HG03378 (cell line): ENCODE measurements around the gene PAQR8.

Source experiments
- ATAC-seq: cut with Tn5 transposase; IDR thresholded peaks from one replicate; pipeline ENCODE4 v1.9.1; 2021; ENCODE audit warnings: mild to moderate bottlenecking, moderate library complexity; ENCODE audit not compliant: unreplicated experiment

The PAQR8 gene, protein sequence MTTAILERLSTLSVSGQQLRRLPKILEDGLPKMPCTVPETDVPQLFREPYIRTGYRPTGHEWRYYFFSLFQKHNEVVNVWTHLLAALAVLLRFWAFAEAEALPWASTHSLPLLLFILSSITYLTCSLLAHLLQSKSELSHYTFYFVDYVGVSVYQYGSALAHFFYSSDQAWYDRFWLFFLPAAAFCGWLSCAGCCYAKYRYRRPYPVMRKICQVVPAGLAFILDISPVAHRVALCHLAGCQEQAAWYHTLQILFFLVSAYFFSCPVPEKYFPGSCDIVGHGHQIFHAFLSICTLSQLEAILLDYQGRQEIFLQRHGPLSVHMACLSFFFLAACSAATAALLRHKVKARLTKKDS

DNA sequence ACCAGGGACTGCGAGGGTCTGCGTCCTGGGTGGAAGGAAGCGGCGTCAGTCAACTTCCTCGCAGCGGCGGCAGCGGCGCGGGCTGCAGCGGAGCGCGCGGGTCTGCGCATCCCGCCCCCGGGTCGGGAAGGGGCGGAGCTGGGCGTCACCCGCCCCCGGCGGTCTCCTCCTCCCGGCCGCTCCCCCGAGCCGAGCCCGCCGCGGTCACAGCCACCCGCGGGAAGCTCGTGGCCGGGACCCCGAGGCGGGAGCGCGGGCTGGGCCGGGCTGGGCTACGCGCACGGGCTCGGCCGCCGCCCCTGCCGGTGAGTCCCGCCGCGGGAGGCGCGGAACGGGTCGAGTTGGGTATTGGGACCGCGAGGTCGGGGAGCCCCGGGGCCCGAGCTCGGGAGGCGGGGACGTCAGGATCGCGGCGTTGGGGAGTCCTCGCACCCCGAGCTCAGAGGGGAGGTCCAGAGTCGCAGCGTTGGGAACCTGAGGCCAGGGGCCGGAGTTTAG is at the start of gene PAQR8:
Gene PAQR8 (plus strand): TSS at position 207 of the 498 bp plus-strand sequence. CDS start 41,063 bp downstream, outside the sequence.
- peak; percentile 49 for ATAC-seq

DNA sequence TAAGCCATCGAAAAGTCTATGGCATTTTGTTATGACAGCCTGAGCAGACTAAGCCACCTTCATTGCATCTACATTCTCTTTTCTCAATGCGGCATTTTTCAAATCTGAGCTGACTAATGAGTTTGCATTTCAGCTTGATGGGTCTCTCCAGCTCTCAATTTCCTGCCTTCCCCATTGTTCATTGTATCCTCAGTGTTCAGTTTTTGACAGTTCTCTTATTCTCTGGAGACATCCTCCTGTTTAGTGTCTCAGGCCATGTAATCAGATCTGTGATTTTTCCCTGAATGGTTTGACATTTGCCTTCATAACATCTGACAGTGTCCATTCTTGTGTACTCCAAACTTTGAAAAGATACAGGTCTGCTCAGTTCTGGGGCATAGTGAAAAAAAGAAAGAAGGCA is 49.5 kb upstream of the PAQR8 start:
- ATAC-seq, result no peak

DNA sequence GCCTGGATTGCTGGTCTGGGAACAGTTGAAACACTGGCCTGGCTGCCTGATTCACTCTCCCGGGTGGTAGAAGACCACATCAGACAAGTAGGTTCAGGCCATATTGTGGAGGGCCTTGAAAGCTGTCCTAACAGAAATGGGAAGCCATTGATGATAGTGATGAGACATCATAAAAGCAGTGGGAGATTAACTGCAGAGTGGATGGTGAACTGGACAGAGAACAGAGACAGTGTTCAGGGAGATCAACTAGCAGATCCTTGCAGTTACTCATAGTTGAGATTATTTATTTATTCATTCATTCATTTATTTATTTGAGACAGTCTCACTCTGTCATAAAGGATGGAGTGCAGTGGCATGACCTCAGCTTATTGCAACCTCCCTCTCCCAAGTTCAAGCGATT is 47.2 kb upstream of the PAQR8 start:
- ATAC-seq, result no peak

DNA sequence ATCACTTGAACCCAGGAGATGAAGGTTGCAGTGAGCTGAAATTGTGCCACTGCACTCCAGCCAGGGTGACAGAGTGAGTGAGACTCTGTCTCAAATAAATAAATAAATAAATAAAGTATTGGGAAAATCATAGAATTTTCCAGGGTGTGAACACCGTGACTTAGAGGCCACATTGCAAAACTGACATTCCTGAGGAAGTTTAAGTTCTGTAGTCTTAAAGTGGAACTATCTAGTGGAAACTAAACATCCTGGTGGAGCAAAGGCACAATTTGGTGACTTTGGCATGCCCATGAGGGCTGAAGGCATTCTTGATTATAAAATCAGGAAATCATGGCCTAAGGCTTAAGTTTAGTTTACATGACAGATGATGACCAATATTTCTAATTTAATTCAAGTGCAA is 44.7 kb upstream of the PAQR8 start:
- ATAC-seq, result no peak

DNA sequence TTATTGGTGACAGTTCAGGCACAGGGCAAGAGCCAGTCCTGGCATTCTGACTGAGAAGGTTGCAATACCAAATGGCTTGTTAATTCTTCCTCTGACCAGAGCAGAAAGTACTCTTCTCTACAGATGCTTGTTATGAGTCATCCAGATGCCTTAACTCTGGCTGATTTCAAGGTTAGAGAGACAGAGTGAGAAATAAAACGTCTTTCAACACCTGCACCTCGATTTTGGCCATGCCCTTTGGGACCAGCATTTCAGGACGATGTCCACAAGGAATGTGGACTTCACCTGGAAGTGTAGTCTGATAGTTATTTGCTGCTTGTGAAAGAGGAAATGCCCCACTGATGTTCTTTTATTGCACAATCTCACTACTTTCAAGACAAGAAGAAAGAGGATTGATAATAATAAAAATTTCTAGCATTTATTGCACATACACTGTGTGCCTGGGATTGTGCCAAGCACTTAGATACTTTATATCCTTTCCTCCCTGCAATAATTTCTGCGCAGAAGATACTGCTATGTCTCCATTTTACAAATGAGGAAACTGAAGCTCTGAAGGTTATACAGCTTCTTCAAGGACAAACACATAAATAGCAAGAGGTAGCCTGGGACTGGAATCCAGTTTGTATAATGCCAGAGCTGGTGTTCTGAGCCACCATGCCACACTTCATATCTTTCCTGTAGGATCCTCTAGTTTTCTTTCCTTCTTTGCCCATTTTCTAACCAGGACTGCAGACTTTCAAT is 43.9 kb upstream of the PAQR8 start:
- ATAC-seq, result peak; percentile 99

DNA sequence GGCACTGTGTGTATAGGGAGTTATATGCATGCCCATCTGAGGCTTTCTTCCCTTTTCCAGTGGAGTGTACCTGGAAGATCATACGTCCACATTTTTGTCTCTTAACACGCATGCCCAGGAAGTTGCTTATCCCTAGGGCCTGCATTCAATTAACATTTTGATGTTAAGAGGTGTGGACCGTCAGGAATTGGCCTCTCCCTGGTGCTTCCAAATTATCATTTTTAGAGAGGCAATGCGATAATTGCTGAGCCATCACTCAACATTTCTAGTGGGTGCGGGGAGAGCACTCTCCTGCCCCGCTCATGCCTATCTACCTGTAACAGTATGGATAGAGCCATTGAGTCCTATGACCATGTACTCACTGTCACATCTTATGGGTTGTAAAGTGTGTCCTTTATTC is 37.8 kb upstream of the PAQR8 start:
- ATAC-seq, result no peak

DNA sequence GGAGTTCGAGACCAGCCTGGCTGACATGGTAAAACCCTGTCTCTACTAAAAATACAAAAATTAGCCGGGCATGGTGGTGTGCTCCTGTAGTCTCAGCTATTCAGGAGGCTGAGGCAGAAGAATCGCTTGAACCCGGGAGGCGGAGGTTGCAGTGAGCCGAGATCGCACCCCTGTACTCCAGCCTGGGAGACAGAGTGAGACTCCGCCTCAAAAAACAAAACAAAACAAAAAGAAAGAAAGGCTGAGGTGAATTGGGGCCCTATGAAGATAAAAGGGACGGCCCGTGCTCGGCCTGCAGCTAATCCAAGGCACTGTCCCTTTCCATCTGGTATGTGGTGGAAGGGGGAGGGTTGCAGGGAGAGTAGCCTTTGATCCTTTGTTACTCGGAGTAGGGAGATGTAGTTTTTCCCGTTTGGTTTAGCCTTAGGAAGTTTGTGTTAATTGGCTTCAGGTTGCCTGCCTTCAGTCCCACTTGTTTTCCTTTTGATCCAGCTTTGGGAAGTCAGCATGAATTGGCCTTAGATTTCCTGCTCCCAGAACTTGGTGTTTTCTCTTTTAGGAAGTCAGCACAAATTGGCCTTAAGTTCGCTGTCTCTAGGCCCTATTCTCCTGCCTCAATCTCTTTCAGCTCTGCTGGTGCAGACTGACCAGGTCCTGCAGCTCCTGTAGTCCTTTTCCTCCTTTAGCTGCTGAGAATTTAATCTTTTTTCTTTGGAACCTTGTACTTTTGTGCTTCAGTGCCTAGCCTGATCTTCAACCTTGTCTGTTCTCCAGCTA is 36.1 kb upstream of the PAQR8 start:
- no peak for ATAC-seq

DNA sequence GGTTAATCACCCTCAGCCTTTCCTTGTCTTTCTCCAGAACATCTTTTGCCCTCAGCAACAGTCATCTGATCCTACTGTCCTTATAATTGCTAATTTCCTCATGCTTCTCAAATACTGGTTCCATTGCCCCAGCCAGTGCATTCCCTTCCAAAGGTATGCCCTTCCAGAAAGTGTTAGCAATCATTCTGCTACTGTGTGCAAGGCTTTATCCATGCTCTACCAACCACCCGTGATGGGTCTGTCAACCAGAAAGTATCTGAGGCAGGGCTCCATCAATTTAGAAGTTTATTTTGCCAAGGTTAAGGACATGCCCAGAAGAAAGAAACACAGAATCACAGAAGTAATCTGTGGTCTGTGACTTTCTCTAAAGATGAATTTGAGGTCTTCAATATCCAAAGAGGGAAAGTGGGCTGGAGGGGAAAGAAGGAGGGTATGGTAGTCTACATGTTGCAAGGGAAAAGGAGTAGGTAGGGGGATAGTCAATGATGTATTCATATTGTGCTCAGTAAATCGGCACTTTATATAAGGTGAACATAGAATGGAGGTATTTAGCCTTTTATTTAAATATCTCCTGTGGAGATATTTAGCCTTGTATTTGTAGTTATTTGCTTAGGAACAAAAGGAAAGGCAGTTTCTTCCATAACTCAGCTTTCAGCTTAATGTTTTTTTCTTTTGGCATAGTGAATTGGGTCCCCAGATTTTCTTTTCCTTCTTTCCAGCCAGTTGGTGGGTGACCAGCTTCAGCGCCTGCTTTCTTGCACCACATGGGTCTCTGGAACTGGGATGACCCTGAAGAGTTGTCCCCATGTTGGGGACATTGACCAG is 35.2 kb upstream of the PAQR8 start:
- no peak for ATAC-seq

DNA sequence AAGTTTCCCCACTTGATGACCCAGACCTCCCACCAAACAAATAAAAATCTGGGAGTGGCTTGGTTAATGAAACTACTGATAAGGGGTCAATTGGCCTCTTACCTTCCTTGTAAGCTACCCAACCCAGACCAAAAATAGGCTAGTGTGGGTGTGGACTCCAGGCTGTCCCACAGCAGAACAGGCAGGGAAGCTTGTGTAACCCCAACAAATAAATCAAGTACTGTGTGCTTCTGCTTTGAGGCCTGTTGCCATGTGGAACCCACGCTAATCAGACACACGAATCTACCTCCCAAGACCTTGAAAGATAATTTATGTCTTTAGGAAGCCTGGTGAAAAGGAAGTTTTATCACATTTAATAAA is 33.7 kb upstream of the PAQR8 start:
- no peak for ATAC-seq

DNA sequence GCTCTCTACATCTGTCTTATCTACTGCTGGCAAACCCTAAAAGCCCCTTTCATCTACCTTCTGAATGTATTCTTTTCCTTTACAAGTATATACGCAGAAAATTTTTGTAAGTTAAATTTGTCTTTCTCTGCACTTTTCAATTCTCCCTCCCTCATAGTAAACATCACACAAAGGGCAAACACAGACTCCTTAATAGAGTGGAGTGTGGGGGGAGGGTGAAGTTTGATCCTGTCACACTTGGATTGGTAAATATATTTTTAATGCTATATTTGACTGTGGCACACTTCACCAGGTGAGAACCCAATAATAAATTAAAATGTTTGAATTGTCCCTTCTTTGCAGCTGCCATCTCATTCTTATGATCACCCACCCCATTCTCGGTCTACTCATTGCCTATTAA is 33.2 kb upstream of the PAQR8 start:
- no peak for ATAC-seq

DNA sequence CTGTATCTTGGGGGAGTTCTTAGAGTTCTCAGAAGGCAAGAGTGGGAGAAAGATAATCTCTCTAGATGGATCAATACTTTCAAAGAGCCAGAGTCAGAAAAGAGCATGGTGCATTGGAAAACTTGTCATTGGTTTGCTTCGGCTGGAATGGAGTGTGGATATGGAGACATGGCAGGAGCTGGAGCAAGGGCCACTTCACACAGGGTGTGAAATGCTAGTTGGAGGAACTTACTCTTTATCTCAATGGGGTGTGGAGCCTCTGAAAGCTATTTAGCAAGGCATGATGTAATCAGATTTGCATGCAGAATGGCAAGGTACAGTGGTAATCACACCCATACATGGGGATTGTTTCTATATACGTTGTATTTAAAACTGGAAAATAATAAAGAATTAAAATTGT is 31.5 kb upstream of the PAQR8 start:
- no peak for ATAC-seq

DNA sequence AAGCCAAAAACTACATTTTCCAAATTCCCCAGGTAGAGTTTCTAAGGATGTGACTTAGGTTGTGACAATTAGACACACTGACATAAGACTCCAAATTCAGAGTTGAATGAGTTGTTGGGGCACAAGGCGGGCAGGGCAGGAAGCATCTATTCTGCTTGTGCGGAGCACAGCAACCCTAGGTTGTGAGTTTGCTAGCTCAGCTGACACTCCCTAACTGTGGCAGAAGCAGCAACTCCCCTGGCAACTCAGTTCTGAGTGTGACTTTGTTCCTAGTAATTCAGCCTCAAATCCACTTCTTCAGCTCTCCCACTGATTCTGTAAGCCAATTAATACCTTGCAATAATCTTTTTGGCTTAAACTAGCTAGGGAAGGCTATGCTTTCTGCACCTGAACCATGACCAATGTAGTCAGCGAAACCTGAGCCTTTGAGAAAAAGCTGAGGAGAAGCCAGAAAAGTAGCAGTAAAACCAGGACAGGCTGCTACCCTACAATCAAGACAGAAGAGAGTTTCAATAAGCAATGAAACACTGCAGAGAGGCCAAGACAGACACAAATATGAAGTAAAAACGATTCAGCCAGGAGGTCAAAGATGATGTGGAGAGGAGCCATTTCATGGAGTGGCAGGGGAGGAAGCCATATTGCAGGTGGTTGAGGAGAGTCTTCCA is 30.0 kb upstream of the PAQR8 start:
- no peak for ATAC-seq

DNA sequence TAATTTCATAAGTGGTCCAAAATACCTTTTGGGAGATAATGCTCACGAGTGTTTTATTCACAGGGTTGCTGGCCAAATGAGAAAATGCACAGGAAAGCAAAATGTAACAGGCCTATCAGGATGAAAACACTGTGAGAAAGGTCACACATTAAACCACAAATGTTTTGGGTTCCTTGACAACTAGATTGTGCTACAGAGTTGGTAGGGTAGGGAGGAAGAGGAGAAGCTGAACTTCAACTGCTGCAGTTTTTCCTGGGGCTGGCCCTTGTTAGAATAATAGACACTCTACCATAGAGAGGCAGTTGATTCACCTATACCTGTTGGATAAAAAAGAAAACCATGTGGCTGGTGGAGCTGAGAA is 28.1 kb upstream of the PAQR8 start:
- ATAC-seq, result no peak

DNA sequence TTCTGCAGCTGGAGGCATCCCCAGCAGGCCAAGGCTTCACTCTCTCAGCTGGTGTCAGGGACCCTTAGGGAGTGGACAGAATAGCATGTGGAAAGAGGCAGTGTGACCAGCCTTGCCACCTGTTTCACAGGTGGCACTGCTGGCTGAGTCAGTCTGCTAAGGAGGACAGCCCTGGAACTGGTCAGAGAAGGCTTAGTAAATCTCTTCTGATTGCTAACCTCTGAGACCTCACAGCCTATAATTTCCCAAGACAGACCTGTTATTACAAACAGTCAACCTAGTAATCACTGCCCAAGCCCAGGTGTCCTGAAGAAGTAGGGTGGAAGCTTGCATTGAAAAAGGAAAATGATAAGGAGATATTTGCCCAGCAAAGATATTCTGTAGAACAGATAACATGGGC is 26.4 kb upstream of the PAQR8 start:
- no peak for ATAC-seq

DNA sequence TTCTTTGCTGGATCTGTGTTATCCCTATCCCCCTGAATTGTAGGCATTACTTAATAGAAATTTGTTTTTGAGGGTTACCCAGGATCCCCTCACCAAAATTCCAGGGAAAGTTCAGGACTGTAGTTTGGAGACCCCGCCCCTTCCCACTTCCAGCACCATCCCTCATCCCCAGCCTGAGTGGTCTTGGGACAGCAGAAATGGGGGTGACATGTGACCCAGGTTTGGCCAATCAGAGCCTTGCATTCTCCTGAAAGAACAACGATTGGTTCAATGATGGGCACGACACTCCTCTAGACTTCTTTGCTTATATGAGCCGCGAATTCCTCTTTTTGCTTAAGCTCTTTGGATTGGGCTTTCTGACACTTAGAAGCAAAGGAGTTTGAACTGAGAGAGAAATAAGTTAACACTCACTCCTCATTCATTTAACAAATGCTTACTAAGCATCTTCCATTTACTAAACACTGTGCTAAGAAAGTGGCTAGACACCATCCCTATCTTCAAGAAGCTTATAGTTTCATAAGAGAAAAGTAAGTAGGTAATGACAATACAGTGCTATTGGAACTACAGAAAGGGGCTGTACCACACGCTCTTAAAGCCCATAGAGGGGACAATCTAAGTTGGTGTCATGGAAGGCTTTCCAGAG is 24.9 kb upstream of the PAQR8 start:
- ATAC-seq, result no peak

DNA sequence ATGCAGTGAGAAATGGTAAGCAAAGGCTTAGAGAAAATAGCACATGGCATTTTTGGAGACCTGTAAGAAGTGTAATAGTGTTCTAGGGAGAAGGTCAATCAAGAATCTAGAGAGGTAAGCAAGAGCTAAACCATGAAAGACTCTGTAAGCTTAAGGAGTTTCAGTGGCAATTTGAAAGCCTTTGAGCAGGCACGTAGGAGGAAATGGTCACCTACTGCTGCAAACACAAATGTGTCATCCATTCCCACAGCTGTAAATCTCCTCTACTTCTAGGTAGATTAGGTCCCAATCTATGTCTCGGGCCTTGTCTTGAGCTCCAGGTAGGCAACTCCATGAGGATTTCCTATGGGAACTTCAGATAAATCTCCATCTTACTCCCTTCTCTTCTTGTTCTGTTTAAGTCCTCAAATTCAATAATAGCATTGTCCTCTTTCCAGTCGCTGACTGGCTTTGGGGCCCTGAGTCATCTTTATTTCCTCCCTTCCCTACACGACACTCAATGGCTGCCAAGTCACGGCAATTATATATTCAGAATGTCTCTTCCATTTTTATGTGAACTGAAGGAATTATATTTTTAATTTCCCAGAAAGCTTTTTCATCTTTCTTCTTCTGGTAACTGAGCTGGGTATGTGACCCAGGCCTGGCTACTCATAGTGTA is 24.2 kb upstream of the PAQR8 start:
- no peak for ATAC-seq

DNA sequence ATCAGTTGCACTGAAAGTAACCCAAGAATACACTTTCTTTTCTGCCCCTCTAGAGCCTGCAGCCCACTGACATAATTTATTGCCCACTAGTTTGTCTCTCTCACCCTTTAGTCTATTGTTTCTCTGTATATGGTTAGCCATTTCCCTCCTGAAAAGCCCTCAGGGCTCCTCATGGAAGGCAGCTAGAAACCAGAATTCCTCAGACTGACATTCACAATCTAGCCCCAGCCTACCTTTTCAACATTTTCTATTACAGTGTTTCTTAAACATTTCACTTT is 21.4 kb upstream of the PAQR8 start:
- ATAC-seq, result no peak

DNA sequence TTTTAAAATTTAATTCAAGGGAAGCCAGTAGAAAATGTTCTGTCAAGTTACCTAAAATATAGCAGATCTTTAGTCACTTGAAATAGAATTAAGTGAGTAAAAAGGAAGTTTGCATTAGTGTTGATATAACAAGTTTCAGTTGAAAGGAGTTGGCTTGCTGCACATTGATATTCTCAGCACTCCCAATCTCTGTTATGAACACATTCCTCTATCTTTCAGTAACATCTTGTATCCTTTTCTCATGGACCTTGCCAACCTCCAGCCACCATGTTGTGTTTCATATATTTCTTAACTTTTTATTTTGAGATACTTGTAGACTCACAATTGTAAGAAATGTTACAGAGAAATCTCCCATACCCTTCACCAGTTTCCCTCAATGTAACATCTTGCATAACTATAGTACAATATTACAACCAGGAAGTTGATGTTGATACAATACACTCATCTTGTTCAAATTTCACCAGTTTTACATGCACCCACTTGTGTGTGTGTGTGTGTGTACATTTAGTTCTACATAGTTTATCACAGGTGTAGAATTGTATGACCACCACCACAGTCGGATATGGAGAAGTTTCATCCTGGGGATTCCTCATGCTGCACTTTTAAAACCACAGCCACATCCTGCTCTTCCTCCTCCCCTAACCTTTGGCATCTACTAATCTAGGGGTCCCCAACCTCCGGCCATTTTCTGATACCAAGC is 20.2 kb upstream of the PAQR8 start:
- no peak for ATAC-seq

DNA sequence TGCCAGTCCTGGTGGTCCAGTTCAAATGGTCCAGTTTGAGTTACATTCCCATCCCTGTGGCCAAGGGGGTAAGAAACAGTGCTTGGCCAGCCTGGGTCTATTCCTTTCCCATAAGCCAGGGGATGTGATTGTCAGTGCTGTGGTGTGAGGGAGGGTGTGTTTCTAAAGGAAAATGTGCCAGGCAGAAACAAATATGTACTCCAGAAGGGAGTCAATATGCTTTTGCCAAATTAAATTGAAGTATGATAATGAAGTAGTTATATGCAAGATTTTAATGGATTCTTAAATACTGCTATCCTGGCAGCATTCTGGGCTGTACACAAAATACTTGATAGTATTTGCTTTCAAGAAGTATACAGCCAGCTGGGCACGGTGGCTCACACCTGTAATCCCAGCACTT is 16.6 kb upstream of the PAQR8 start:
- no peak for ATAC-seq
